H1 (cell line): Measurements from ENCODE around the gene RASAL2.

Experiments used
- POLR2A ChIP-seq, 2 experiments: IDR thresholded peaks; 1 replicate in 1 of 2; 2 replicates in 1 of 2; pipeline ENCODE4 v1.6.1; 2011; ENCODE audit warnings: low read depth in 2 of 2, low read length in 2 of 2, mild to moderate bottlenecking in 2 of 2; ENCODE audit errors: control extremely low read depth in 1 of 2
- USF2 ChIP-seq: IDR thresholded peaks from 2 replicates; pipeline ENCODE4 v1.6.1; 2011; ENCODE audit warnings: low read length, improper control_type of control experiment

DNA sequence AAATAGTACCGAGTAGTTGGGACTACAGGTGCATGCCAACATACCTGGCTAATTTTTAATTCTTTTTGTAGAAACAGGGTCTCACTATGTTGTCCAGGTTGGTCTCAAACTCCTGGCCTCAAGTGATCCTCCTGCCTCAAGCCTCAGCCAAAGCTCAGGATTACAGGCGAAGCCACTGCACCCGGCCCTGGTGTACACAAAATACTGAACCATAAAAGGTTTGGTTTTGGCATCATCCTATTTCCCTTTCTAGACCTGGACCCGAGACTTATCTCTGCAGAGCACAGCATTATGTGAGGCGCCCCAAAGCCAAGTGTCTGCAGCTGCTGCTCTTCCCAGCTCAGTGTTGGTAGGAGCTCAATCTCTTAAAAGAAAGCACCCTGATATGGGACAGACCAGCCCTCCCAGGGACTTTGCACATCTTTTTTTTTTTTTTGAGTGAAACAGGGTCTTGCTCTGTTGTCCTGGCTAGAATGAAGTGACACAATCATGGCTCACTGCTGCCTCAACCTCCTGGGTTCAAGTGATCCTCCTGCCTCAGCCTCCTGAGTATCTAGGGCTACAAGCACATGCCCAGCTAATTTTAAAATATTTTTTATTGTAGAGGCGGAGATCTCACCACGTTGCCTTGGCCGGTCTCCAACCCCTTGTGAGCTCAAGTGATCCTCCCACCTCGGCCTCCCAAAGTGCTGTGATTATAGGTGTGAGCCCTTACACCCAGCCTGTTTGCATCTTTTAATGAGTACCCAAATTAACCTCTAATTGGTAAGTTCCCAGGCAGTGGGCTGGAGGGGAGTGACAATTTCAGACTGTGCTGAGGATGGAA is 439.4 kb downstream of the RASAL2 start:
- TF ChIP-seq POLR2A (IDR thresholded peaks at IDR 0.05; ENCODE audit: control extremely low read depth in 1 of 2, low read depth in 2 of 2, low read length in 2 of 2) (no peak), USF2 (no peak)
